Lung (tissue), 12 donors: ENCODE data around the gene AGAP1. TPM values are rescaled to one million over a fixed set of nuclear protein-coding genes. Genes with fewer than 3 reads are reported as not detected.

ENCODE experiments used
- ATAC-seq: fragments of 200-7000 bp; cut with Tn5 transposase; one replicate; pipeline ENCODE4 v1.9.1; 2020; ENCODE audit warnings: moderate number of reproducible peaks; ENCODE audit not compliant: insufficient read depth, low FRiP score
- DNase-seq, 3 donors: peaks; one replicate each; pipeline ENCODE4 v3.0.0-alpha.2; 2013 to 2017
- H3K27ac ChIP-seq, 2 donors: one replicate each; pipeline ENCODE4 v1.5.1; 2013; ENCODE audit warnings: mild to moderate bottlenecking in 2 of 2, moderate library complexity in 2 of 2, control low read depth in 1 of 2, inconsistent platforms in 1 of 2, low read depth in 1 of 2, low read length in 1 of 2
- H3K27me3 ChIP-seq, 3 donors: one replicate each; pipeline ENCODE4 v1.5.1; 2013; ENCODE audit warnings: low read length in 2 of 3; ENCODE audit not compliant: control insufficient read depth in 3 of 3, insufficient read depth in 3 of 3
- H3K36me3 ChIP-seq, 4 donors: one replicate each; pipeline ENCODE4 v1.5.1; 2013; ENCODE audit warnings: low read length in 4 of 4, mild to moderate bottlenecking in 1 of 4, moderate library complexity in 1 of 4; ENCODE audit not compliant: control insufficient read depth in 4 of 4, insufficient read depth in 4 of 4
- H3K4me1 ChIP-seq, 5 donors: one replicate each; pipeline ENCODE4 v1.5.1; 2013; ENCODE audit warnings: low read length in 5 of 5, mild to moderate bottlenecking in 2 of 5, moderate library complexity in 1 of 5; ENCODE audit not compliant: control insufficient read depth in 5 of 5, insufficient read depth in 5 of 5
- H3K4me3 ChIP-seq: one replicate; pipeline ENCODE4 v1.5.1; 2013; ENCODE audit warnings: mild to moderate bottlenecking, control low read depth, moderate library complexity
- H3K9ac ChIP-seq, 2 donors: one replicate each; pipeline ENCODE4 v1.5.1; 2013; ENCODE audit warnings: low read length in 2 of 2, control low read depth in 1 of 2; ENCODE audit not compliant: insufficient read depth in 1 of 2
- H3K9me3 ChIP-seq, 4 donors: one replicate each; pipeline ENCODE4 v1.5.1; 2013; ENCODE audit warnings: low read length in 3 of 4, mild to moderate bottlenecking in 1 of 4, moderate library complexity in 1 of 4; ENCODE audit not compliant: control insufficient read depth in 4 of 4, insufficient read depth in 3 of 4
- CTCF ChIP-seq: IDR thresholded peaks from 2 replicates; pipeline ENCODE4 v1.5.1; 2012; ENCODE audit warnings: mild to moderate bottlenecking; ENCODE audit errors: control extremely low read depth, extremely low read depth
- WGBS, 2 donors: extraction: QIAGEN DNeasy Blood & Tissue Kit; methylation state at CpG; one replicate each; pipeline ENCODE4 v1.1.7; 2013; 5-methylcytosine and 5-hydroxymethylcytosine counted together
- polyA plus RNA-seq, 2 donors: library from polyadenylated mRNA; stranded (reverse); fragments of 200-250 nt; gene quantifications; one replicate each; pipeline ENCODE4 v1.2.1, GENCODE V29; 2013
- total RNA-seq, 2 donors: library from RNA; depleted of rRNA in 1 of 2; stranded (reverse); fragments of >200 nt in 1 of 2; gene quantifications; one replicate each; pipeline ENCODE4 v1.2.1, GENCODE V29; 2014 to 2021
- donor health status: control.
- donor health status: control.
- donor health status: Bipolar disorder and iron deficiency.
- donor health status: healthy.
- donor health status: DM: yes; HTN: yes; CAD: no.

The AGAP1 gene
- total and polyA plus RNA-seq, 4 donors, result 6.6 to 39.4 (median 20.2) TPM

- peaks cover 5 to 39% (median 24%) of the 10 kb centered on the region in 5 donors for H3K4me1 ChIP-seq
- 85 to 91% methylated on average over 6 of the region's 6 CpGs for WGBS, 2 donors
- H3K4me3 ChIP-seq, result no peak overlapping the region
Observed at GRCh38 chr2:235564884-235565530, 71.2 kb downstream of the AGAP1 start.

GRCh38 chr2:235566415-235566814 is 72.6 kb downstream of the AGAP1 start:
- ATAC-seq, result no peak
- TF ChIP-seq CTCF, result no peak
- Histone ChIP-seq H3K9ac (no peak overlapping the region), H3K36me3 (no peaks in the 10 kb centered on the region), H3K4me3 (no peak overlapping the region), H3K9me3 (peaks cover 0 to 6% (median 2%) of the 10 kb centered on the region in 4 donors), H3K27me3 (no peaks in the 10 kb centered on the region), H3K27ac (no peak overlapping the region), H3K4me1 (peaks cover 5 to 35% (median 24%) of the 10 kb centered on the region in 5 donors)
- 27 to 45% methylated on average over 11 of the region's 11 CpGs for WGBS, 2 donors
- no peak for DNase-seq

More at GRCh38 chr2:235564884-235565530, 71.2 kb downstream of the AGAP1 start:
- Histone ChIP-seq H3K9me3 (peaks cover 0 to 6% (median 2%) of the 10 kb centered on the region in 4 donors), H3K36me3 (no peaks in the 10 kb centered on the region), H3K27ac (no peak overlapping the region), H3K9ac (no peak overlapping the region), H3K27me3 (no peaks in the 10 kb centered on the region)
- TF ChIP-seq CTCF, result no peak
- ATAC-seq, result no peak
- DNase-seq, result no peak

DNA sequence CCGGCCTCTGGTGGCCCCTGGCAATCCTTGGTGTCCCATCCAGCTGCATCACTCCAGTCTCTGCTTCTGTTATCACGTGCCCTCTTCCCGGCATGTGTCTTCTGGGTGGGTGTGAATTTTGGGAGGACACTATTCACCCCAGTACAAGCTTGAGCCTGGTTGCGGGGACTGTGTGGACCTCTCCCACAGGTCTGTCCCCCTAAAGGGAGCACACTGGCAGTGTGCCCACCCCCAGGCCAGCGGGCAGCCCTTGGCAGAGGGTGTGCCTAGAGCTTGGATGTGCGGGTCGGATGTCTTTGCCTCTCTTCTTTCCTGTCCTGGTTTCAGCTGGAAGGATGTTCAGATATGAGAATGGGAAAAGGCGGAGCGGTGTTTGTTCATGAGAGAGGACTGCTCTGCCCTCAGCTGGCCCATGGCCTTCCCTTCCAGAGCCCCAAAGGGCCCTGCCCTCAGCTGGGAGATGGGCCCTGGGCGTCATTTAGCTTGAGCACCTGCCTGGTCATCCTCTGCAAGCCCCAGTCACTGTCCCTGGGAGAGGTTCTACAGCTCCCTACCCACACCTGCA is 73.2 kb downstream of the AGAP1 start:
- DNase-seq (no peak), ATAC-seq (no peak)
- H3K4me1 ChIP-seq, result peaks cover 5 to 36% (median 24%) of the 10 kb centered on the region in 5 donors
- TF ChIP-seq CTCF, result no peak
- no peak overlapping the region for H3K27ac ChIP-seq
- 65 to 78% methylated on average over 10 of the region's 10 CpGs for WGBS, 2 donors
- peaks cover 0 to 6% (median 2%) of the 10 kb centered on the region in 4 donors for H3K9me3 ChIP-seq
- H3K9ac ChIP-seq, result no peak overlapping the region
- H3K4me3 ChIP-seq, result no peak overlapping the region
- no peaks in the 10 kb centered on the region for H3K36me3 ChIP-seq
- H3K27me3 ChIP-seq, result no peaks in the 10 kb centered on the region
